HG03135 (cell line): ENCODE measurements around the gene GSG1L2.

Experiments
- ATAC-seq: cut with Tn5 transposase; IDR thresholded peaks from one replicate; pipeline ENCODE4 v1.9.1; 2021; ENCODE audit warnings: mild to moderate bottlenecking, moderate library complexity; ENCODE audit not compliant: unreplicated experiment

Gene GSG1L2

DNA sequence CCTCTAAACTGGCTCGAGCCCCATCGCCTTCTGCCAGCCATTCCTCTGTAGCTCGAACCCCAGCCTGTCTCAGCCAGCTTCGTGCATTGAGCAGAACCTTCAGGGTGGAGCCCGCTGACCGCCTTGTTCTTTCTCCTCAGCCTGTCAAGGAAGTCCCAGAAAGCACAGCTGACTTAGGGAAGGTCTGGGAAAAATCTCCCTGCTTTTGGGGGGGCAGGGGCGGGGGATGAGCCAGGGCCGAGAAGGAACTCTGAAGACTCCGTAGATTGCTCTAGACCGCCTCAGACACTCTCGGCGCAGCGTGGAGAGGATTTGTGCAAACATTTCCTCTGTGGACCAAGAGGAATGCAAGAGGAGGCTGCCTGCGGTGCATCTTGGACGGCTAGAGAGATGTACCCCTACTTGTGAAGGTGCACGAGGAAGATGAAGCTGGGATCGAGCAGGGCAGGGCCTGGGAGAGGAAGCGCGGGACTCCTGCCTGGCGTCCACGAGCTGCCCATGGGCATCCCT, 3.8 kb upstream of the GSG1L2 start, which contains the start of gene GLP2R:
GLP2R (plus strand) TSS at position 284 of the 510 bp plus-strand sequence; CDS start at position 424, 140 bp downstream.
- no peak for ATAC-seq

DNA sequence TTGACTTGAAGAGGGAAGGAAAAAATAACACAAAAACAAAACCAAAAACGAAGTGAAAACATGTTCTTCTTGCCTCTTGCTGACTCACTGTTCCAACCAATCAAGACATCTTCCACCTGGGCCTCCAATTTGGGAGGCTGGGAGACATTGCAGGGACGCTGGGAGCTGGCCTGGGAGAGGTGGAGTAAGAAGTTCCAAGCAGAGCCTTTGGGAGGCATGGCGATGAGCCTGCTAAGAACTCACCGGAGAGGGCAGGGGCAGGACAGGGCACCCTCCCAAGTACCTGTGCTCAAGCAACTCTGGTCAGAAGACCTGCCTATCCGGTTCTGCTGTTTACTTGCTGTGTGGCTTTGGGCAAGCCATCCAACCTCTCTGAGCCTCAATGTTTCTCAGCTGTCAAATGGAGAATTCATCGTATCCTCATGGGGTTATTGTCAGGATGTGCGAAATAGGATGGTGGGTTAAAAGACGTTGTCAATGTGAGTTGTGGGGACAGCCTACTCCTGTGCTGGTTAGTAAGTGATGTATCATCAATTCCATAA, 3.0 kb upstream of the GSG1L2 start:
- no peak for ATAC-seq

DNA sequence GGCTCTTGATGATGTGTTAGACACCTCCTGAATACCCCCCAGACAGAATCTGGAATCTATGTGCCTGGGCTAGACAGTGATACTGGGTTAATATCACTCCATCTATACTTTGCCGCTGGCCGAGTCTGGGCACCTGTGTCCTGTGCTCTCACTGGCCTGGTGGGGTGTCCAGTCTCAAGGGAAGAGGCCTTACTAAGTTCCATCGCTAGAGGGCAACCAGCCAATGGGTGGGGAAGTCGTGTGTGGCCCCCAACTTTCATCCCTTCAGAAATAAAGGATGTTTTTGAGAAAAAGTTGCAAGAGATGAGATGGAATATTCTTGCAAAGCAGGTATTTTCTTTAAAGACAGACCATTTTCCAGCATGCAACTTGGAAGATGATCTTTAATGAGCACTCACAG, 2.2 kb upstream of the GSG1L2 start:
- ATAC-seq: no peak

DNA sequence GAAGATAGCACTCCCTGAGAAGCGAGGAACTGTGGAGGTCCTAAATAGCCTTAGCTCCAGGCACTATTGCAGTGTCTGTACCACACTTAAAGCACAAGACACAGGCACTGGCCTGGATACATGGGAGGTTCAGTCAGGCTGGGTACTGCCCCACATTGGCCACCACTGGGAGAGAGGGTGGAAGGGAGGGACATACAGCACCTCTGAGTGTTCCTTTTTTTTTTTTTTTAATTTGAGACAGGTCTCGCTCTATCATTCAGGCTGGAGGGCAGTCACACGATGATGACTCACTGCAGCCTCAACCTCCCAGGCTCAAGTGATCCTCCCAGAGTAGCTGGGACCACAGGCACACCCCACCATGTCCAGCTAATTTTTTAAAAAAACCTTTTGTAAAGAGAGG, 1.4 kb downstream of the GSG1L2 start:
- ATAC-seq: no peak

DNA sequence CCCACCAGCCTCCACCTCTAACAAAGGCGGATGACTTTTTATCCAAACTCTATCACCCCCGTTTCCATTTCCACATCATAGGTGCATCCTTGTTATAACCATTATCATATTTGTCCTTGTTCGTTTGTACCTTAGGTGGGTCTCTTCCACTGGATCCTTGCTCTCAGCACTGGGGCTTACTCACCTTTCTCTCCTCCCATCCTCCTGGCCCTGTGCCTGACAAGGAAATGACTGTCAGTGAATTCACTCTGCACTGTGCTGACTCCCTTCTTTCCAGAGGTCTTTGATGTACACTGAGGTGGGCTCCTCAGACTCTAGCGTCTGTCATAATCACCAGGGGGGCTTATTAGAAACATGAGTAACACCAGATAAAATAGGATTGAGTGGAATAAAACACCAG, 3.1 kb downstream of the GSG1L2 start:
- ATAC-seq: no peak

DNA sequence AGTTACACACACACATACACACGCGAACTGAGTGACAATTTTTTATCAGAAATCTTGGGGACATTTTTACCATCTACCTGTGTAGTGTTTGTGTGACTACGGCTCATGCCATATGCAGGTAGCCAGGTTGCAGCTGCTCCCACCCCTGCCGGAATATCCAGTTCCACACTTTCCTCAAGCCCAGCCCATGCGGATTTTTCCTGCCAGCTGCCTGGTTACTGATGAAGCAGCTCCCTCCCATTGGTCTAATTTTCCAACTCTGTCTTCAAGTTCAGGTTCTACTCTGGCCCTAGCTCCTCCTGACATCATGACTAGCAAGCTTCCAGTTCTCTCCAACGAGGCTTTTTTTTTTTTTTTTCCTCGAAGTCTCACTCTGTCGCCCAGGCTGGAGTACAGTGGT, 4.8 kb downstream of the GSG1L2 start:
- no peak for ATAC-seq

DNA sequence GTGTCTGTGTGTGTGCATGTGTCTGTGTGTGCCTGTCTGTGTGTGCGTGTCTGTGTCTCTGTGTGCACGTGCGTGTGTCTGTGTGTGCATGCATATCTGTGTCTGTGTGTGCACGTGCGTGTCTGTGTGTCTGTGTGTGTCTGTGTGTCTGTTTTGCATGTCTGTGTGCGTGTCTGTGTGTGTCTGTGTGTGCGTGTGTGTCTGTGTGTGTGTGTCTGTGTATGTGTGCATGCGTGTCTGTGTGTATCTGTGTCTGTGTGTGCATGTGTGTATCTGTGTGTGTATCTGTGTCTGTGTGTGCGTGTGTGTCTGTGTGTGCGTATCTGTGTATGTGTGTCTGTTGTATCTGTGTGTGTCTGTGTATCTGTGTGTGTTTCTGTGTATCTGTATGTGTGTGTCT, 5.4 kb downstream of the GSG1L2 start:
- ATAC-seq: no peak

DNA sequence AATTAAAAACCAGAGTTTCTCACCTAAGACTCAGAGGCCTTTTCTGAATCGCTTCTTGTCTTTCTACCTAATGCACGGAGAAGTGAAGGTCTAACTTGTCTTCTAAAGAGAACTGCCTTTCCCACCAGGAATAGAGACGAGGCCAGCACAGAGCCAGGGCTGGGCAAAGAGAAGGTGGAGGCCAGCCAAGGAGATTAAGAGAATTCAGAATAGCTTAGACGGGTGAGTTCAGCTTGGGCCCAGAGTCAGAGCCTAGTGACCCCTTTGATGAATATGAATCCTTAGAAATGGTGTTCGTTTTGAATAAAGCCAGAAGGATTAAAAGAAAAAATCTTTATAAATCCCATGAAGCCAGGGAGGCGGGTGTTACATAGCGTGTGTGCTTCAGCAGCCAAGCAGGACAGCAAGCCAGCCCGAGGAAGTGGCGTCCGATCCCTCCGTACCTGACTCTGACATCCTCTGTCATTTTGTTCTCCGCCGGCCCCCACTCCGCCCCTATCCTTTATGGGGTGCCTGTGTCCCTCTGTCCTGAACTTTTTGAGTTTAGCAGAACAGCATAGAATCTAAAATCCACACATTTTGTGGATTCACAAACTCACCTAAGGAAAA, 7.4 kb downstream of the GSG1L2 start:
- ATAC-seq: no peak

DNA sequence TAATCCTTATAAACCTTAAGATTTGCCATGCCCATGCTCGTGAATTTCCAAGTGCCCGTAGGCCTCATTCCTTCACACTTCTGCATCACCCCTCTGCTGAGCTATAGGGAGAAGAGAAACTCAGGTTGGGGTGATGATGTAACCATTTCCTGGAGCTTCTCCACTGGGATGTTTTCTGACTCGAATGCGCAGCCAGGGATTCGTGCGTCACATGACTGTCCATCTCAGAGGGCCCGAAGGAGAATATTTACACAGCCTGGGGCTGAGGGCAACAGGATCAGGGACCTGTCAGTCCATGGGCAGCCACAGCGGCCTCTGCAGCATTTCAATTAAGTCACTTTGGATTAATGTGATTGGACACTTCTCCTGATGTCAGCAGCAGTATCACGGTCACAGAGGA, 8.7 kb downstream of the GSG1L2 start:
- no peak for ATAC-seq

DNA sequence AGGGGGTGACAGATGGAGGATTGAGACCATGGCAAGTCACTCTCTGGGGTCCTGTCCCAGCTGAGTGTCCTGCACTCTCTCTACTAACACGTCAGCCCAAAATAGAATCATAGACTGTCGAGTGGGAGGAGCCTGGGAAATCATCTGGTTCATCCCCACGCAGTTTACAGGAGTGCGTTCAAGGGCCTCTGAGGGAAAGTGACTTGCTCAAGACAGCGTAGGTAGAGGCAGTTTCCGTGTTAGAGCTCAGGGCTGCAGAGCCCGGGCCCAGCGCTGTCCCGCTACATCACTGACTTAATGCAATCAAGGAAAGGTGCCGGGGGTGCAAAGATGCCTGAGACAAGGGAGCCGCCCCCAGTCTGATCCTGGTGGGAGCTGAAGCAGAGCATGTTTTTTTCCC, 10.3 kb downstream of the GSG1L2 start:
- no peak for ATAC-seq

DNA sequence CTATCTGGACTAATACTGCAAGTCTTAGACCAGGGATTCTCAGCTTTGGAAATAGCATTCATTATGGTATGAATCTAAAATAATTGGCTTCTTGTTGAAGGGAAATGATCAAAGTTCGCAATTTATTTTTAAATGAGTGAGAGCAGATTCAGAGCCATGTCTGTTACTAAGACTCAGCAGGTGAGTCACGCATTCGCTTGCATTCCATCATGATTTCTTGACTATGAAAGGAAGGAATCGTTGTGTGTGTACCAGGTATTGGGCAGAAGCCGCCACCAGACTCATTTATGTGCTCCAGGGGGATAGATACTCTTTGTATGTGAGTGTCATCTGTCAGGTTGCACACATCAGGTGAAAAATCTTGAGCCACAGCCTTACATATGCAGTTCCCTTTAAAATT, 10.8 kb downstream of the GSG1L2 start:
- ATAC-seq: no peak

DNA sequence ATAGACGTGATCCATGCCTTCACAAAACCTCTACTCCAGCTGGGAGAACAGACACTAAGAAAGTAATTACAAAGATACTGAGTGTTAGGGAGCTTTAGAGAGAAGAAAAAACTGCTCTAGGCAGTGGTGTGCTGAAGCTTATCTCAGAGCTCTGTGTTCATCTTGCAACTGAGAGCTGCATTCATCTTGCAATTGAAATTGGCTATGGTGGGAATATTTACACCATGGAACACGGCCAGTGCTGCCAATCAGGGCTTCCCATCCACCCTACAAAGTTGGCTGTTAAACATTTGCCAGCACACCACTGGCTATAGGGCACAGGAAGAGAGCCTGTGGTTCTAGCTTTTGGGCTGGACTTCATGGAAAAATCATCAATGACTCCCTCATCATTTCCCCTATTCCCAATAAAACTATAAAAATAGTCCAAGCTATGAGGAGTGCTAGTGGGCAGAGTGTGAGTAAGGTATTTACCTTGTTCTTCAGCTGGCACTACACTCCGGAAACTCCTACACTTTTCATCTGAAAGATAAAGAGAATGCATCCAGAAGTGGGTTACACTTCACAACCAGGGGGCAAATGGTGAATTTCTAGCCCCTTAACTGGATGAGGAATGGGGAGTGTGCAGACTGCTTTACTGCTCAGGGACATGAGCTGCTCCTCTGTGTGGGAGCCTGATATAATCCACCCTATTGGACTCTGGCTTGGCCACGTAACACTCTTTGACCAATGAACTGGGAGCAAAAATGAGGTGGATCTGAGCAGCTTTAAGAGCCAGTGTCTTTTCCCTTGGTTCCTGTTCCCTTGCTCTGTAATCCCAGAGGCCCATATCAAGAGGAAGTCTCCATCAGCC, 11.6 kb downstream of the GSG1L2 start:
- no peak for ATAC-seq

DNA sequence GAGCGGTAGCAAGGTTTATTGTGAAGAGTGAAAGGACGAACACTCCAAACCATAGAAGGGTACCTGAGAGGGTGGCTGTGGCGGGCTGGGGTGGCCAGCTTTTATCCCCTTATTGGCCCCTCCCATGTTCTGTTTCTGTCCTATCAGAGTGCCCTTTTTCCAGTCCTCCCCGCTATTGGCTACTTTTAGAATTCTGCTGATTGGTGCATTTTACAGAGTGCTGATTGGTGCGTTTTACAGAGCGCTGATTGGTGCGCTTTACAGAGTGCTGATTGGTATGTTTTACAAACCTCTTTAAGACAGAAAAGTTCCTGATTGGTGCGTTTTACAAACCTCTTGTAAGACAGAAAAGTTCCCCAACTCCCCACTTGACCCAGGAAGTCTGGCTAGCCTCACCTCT, 12.5 kb downstream of the GSG1L2 start:
- ATAC-seq: no peak

DNA sequence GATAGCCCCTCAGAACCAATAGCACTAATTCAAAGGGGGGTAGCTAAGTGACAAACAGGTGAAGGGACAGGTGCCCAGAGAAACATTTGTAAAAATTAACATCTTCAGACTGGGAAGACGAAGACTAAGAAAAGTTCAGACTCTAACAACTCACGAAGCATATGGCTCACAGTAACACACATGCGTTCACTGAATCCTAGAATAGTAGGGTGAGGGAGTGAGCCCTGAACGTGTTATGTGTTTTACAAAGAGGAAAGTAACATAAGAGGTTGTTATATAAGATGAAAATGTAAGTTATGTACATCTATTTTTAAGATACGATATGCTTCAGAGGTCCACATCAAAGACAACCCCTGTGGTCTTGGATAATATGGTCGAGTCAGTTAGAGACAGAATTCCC, 15.2 kb downstream of the GSG1L2 start:
- no peak for ATAC-seq

DNA sequence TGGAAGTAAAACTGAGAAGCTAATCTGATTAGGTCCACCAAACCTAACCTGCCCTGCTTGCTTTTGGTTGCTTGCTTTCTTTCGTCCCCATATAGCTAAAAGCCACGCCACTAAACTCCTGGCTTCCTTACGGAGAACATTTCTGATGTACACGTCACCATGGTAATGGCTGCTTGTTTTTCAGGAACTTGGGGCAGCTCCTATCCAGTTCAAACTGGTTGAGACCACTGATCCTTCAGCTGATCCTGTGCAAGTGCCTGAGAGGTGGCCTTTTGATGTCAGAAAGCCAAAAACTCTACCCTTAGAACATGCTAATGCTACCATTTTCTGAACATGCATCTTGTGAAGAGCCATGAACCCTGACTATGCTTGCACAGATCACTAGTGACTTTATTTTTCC, 16.1 kb downstream of the GSG1L2 start:
- ATAC-seq: no peak

DNA sequence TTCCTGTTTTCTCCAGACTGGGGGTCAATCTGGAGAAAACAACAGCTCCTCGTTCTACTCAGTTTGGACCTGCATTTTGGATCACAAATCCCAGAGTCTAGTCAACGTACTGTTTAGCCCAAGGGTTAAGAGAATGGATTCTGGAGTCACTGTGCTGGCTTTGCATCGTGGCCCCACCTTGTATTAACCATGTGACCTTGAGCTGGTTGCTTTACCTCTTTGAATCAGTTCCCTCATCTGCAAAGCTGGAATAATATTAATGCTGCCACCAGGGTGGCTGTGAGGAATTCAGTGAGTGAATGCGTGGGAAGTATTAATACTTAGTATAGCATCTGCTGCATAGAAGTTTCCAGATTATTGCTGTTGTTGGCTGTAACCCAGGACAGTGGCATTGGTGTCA, 19.2 kb downstream of the GSG1L2 start:
- ATAC-seq: no peak

DNA sequence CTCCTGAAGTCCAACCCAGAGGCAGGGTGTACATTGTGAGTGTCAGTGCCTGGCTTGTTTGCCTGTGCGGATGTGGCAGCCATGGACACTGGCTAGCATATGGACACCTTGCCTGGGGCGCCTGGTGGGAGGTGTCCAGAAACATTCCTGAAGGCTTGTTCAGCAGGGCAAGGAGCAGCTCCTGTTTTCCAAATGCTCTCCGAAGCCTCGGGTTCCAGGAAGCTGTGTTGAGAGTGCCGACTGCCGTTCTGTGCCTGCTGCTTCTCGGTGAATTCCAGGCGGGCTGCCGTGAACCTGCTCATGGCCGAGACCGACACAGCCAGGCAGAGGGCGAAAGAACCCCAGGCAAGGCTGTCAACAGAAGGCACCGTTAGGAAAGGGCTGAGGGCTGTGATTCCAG, 19.6 kb downstream of the GSG1L2 start:
- no peak for ATAC-seq

DNA sequence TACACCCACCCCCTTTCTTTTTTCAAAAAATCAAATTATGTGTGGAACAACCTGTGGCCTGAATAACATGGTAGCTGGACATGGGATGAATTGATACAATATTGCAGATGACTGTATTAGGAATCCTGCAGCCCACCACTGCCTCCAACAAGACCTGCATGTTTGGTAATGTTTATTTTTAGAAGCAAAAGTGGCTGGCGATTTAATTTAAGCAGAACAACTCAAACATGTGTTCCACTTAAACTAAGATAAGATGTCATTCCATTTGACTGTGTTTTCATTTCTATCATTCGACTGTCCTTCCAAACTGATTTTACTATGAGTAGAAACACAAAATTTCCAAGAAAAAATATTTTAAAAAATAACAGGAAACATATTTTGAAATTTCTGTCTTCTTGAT, 20.4 kb downstream of the GSG1L2 start:
- no peak for ATAC-seq

DNA sequence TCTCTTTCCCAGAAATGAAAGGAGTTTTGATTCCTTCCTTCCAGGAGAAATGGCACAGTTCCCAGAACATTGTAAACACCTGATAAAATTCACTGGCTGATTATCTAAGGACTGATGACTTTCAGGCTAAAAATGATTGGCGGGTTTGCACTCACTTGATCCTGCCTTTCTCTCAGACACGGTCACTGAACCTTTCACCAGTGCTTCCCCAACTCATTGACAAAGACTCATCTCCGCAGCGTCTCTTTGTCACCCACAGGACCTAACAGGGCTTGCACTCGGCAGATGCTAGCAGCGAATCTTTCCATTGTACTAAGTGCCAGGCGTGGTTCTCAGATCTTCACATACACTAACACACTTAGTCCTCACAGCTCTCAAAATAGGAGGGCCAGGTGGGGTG, 23.2 kb downstream of the GSG1L2 start:
- no peak for ATAC-seq

DNA sequence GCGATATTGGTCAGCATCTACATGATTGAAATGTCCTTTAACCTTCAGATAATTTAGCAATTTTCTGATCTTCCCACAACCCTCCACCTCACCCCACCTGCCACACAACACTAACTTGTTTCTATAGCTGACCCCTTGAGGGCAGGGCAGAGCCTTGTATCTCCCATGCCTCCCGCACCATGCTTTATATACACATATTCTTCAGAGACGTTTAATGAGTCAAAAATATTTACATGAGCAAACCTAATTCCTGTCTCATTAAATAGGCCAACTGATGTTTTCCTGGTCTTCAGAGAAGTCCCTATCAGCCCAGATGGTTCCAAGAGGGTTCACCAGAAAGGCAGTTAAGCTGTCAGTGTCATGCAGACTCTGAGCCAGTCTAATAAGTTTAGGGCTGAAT, 23.9 kb downstream of the GSG1L2 start:
- no peak for ATAC-seq

DNA sequence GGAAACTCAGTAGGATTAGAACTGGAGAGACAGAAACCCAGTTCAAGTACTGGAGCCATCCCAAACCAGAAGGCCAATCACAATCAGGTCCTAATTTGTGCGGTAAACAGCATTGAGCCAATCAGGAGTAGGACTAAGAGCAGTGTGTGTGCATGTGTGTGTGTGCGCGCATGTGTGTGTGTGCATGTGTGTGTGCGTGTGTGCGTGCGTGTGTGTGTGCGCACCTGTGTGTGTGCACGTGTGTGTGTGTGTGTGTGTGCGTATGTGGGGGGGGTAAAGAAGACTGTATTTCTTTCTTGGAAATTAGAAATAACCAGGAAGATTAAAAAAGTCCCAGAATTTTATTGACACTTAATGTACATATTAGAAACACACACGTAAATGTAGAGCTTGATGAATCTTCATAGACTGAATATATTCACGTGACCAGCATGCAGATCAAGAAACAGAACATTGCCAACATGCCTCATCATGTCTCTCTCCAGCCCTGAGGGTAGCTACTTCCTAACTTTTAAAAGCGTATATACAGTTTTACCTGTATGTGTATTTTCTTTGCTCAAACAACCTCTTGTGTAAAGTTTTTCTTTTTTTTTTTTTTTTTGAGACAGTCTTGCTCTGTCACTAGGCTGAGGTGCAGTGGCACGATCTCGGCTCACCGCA, 29.6 kb downstream of the GSG1L2 start:
- no peak for ATAC-seq
